Tibial nerve (tissue), 4 donors: Measurements from ENCODE around the gene DNAJC16. TPM values are rescaled to one million over a fixed set of nuclear protein-coding genes. Genes with fewer than 3 reads are reported as not detected.
"Not testable (repeated sequence)": the region's sequence is repeated elsewhere in the genome, so short reads cannot be mapped to it uniquely, and the experiment has no call there.

ENCODE experiments used
- DNase-seq, 2 donors: peaks; one replicate each; pipeline ENCODE4 v3.0.0-alpha.2; 2019; ENCODE audit warnings: low spot score in 2 of 2
- H3K27ac ChIP-seq, 4 donors: fragments of 200-600 bp; sonication (generic) in 3 of 4; one replicate each; pipeline ENCODE4 v1.5.1; 2017 to 2019; ENCODE audit warnings: mild to moderate bottlenecking in 1 of 4
- H3K27me3 ChIP-seq, 2 donors: fragments of 200-600 bp; sonication (generic) in 1 of 2; one replicate each; pipeline versions ENCODE4 v1.5.1 to v1.6.0; 2017 to 2019
- H3K36me3 ChIP-seq, 3 donors: fragments of 200-600 bp; sonication (generic); one replicate each; pipeline ENCODE4 v1.5.1; 2018 to 2019
- H3K4me1 ChIP-seq, 4 donors: fragments of 200-600 bp; sonication (generic) in 3 of 4; one replicate each; pipeline ENCODE4 v1.5.1; 2017 to 2019
- H3K4me3 ChIP-seq, 4 donors: fragments of 200-600 bp; sonication (generic) in 3 of 4; one replicate each; pipeline ENCODE4 v1.5.1; 2017 to 2019; ENCODE audit warnings: mild to moderate bottlenecking in 1 of 4, moderate library complexity in 1 of 4
- H3K9me3 ChIP-seq, 4 donors: fragments of 200-600 bp; sonication (generic) in 3 of 4; one replicate each; pipeline ENCODE4 v1.5.1; 2017 to 2019
- CTCF ChIP-seq, 5 experiments: fragments of 200-600 bp in 3 of 5; fragments of 450-650 bp in 2 of 5; sonication (generic) in 3 of 5; IDR thresholded peaks; one replicate each; pipeline ENCODE4 v1.5.1; 2016 to 2019; ENCODE audit warnings: antibody characterized with exemption in 5 of 5, mild to moderate bottlenecking in 3 of 5, moderate library complexity in 2 of 5
- EP300 ChIP-seq, 2 donors: sonication (generic); formaldehyde crosslinking; IDR thresholded peaks; one replicate each; pipeline ENCODE4 v1.6.1; 2017; ENCODE audit warnings: antibody characterized with exemption in 2 of 2, mild to moderate bottlenecking in 1 of 2
- POLR2A ChIP-seq, 2 donors: fragments of 450-650 bp; IDR thresholded peaks; one replicate each; pipeline ENCODE4 v1.6.1; 2017; ENCODE audit warnings: antibody characterized with exemption in 2 of 2, mild to moderate bottlenecking in 2 of 2, moderate library complexity in 2 of 2
- WGBS, 2 donors: methylation state at CpG; one replicate each; pipeline ENCODE4 v1.1.5; 2018; 5-methylcytosine and 5-hydroxymethylcytosine counted together
- total RNA-seq, 4 donors: library from RNA; depleted of rRNA; stranded (reverse); fragments of >200 nt; gene quantifications; one replicate each; pipeline ENCODE4 v1.1.0, GENCODE V29; 2016

The DNAJC16 gene
- total RNA-seq, 4 donors from 2014 or later: 11.4 to 35.0 (median 26.3) TPM

GRCh38 chr1:15595809-15596617 lies 69.4 kb downstream of the DNAJC16 start:
- DNase-seq: no peak

DNA sequence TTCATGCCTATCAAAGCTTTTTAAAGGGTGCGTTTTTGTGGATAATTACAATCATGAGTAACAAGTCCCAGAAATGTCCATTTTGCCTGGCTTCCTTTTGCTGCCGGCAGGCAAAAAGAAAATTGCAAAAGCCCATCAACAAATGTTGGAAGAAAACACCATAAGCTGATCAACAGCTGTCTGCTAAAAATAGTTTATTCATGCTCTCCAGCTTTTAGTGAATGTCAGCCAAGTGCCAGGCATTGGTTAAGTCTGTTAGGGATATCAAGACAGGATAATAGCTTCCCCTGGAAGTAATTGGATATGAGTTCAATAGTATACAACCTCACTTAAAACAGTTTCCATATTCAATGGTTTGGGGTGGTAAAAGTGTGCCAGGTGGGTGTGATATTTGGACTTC lies 71.8 kb downstream of the DNAJC16 start:
- Histone ChIP-seq H3K9me3 (no peaks in the 10 kb centered on the region), H3K27ac (no peak overlapping the region), H3K27me3 (no peaks in the 10 kb centered on the region), H3K36me3 (no peaks in the 10 kb centered on the region), H3K4me3 (no peak overlapping the region), H3K4me1 (peaks cover 0 to 16% (median 0%) of the 10 kb centered on the region in 4 donors)
- no peak for DNase-seq
- TF ChIP-seq EP300 (IDR thresholded peaks at IDR 0.05) (no peak), CTCF (IDR thresholded peaks at IDR 0.05) (no peak), POLR2A (IDR thresholded peaks at IDR 0.05) (no peak)
- WGBS, 2 donors: 46 to 53% methylated on average over 2 of the region's 2 CpGs

More at GRCh38 chr1:15595809-15596617, 69.4 kb downstream of the DNAJC16 start:
- H3K36me3 ChIP-seq: no peaks in the 10 kb centered on the region
- H3K4me3 ChIP-seq: no peak overlapping the region
- H3K4me1 ChIP-seq: no peaks in the 10 kb centered on the region
- H3K9me3 ChIP-seq: no peaks in the 10 kb centered on the region
- no peaks in the 10 kb centered on the region for H3K27me3 ChIP-seq
- no peak for TF ChIP-seq POLR2A (IDR thresholded peaks at IDR 0.05)
- no peak for TF ChIP-seq EP300 (IDR thresholded peaks at IDR 0.05)
- TF ChIP-seq CTCF (IDR thresholded peaks at IDR 0.05): no peak
- no peak overlapping the region for H3K27ac ChIP-seq
- 78 to 80% methylated on average over 5 of the region's 5 CpGs for WGBS, 2 donors

GRCh38 chr1:15603050-15603965 lies 76.7 kb downstream of the DNAJC16 start:
- TF ChIP-seq POLR2A (IDR thresholded peaks at IDR 0.05) (peak; percentile 28 to 55), EP300 (IDR thresholded peaks at IDR 0.05) (peak; percentile 88 to 94), CTCF (IDR thresholded peaks at IDR 0.05) (peak in 2 of 5 experiments; percentile 6 to 30)
- no peaks in the 10 kb centered on the region for H3K9me3 ChIP-seq
- peak overlapping the region; percentile 63 to 84 (median 66) for H3K4me3 ChIP-seq
- peak overlapping the region; percentile 47 to 90 (median 80) for H3K27ac ChIP-seq
- no peaks in the 10 kb centered on the region for H3K36me3 ChIP-seq
- peaks cover 0 to 23% (median 0%) of the 10 kb centered on the region in 4 donors for H3K4me1 ChIP-seq
- 2% methylated on average over 32 to 38 of the region's 56 CpGs for WGBS, 2 donors
- H3K27me3 ChIP-seq: no peaks in the 10 kb centered on the region
- DNase-seq: peak; percentile 96 to 97

- peak overlapping the region; percentile 47 to 90 (median 70) for H3K27ac ChIP-seq
- not testable (repeated sequence) for H3K36me3 ChIP-seq, DNase-seq, H3K27me3 ChIP-seq, H3K9me3 ChIP-seq
- peak in 1 of 5 experiments; percentile 6 for TF ChIP-seq CTCF (IDR thresholded peaks at IDR 0.05)
- peak overlapping the region; percentile 28 to 84 (median 64) for H3K4me3 ChIP-seq
- H3K4me1 ChIP-seq: peaks cover 0 to 23% (median 0%) of the 10 kb centered on the region in 4 donors
- WGBS, 2 donors: 68 to 70% methylated on average over 13 of the region's 13 CpGs
Measured at GRCh38 chr1:15603966-15604282, 77.3 kb downstream of the DNAJC16 start.

GRCh38 chr1:15604400-15604799 lies 77.8 kb downstream of the DNAJC16 start:
- H3K27ac ChIP-seq: not testable (repeated sequence)
- WGBS, 2 donors: 93 to 96% methylated on average over 12 to 18 of the region's 21 CpGs

More at GRCh38 chr1:15604400-15604799, 77.8 kb downstream of the DNAJC16 start:
- H3K27me3 ChIP-seq, H3K36me3 ChIP-seq, H3K4me3 ChIP-seq, DNase-seq, H3K9me3 ChIP-seq: not testable (repeated sequence)
- H3K4me1 ChIP-seq: peaks cover 0 to 23% (median 0%) of the 10 kb centered on the region in 4 donors
